GM13976 (cell line): Measurements from ENCODE around the gene SPAG6.

Experiments
- DNase-seq: peaks from one replicate; pipeline ENCODE4 v3.0.0; 2012; ENCODE audit warnings: low spot score
- CTCF ChIP-seq: IDR thresholded peaks from 2 replicates; pipeline ENCODE4 v1.5.1; 2012; ENCODE audit warnings: borderline replicate concordance, mild to moderate bottlenecking; ENCODE audit not compliant: insufficient read depth; ENCODE audit errors: extremely low read depth, missing control alignments, control extremely low read depth
- in situ Hi-C: fragments of 300-500 bp; cut with MboI; formaldehyde crosslinking; loops from one replicate; pipeline ENCODE4 v1.12.0; 2022; ENCODE audit warnings: low sequenced_read_pairs, mixed read lengths, inconsistent platforms; ENCODE audit not compliant: unreplicated experiment

SPAG6 gene

GRCh38 chr10:22322641-22323160, 22.6 kb upstream of the SPAG6 start:
- DNase-seq = no peak
- in situ Hi-C loops = no loop called here
- TF ChIP-seq CTCF = no peak

- in situ Hi-C loops = no loop called here
- no peak for DNase-seq
- no peak for TF ChIP-seq CTCF
These were observed 21.6 kb upstream of the SPAG6 start for GRCh38 chr10:22323538-22324305.

GRCh38 chr10:22324413-22324812, 20.9 kb upstream of the SPAG6 start:
- no peak for DNase-seq
- in situ Hi-C loops = no loop called here
- no peak for TF ChIP-seq CTCF

- in situ Hi-C loops = no loop called here
- no peak for TF ChIP-seq CTCF
- DNase-seq = no peak
These were observed 20.4 kb upstream of the SPAG6 start for GRCh38 chr10:22324893-22325271.

GRCh38 chr10:22325272-22326144, 19.8 kb upstream of the SPAG6 start:
- in situ Hi-C loops = no loop called here
- no peak for TF ChIP-seq CTCF
- DNase-seq = peak; percentile 87

- in situ Hi-C loops = no loop called here
- no peak for DNase-seq
These were observed 19.1 kb upstream of the SPAG6 start for GRCh38 chr10:22326145-22326702.

More at GRCh38 chr10:22326145-22326702, 19.1 kb upstream of the SPAG6 start:
- TF ChIP-seq CTCF = no peak
